Stimulated activated CD8-positive, alpha-beta memory T cell treated with anti-CD3 and anti-CD28 coated beads, Interleukin-4, amount 100 ng/mL, for 4 hours (primary cell): ENCODE results near the gene OR2H2.

Experiments used
- DNase-seq, 2 donors: peaks; one replicate each; pipeline ENCODE4 v3.0.0-alpha.2; 2020; ENCODE audit warnings: low read depth in 2 of 2, low spot score in 1 of 2

The OR2H2 gene

DNA sequence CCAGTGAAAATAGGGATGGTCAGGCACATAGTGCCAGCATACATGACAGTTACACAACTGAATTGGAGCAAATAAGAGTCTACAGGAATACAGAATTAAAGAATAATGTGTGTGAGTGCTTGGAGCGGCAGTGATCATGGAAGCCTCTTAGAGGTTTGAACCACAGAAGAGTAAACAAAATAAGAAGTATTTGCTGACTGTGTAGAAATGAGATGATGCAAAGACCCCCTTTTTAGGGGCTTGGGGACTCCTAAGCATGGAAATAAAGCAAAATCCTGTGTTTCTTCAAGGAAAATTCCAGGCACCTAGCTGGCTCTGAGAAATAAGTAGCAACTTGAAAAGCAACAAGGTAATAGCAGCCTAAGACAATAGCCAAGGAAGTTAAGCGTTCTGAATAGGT, 6.8 kb downstream of the OR2H2 start:
- DNase-seq, result no peak

GRCh38 chr6:29593199-29593855, 8.4 kb downstream of the OR2H2 start:
- DNase-seq, result no peak

GRCh38 chr6:29596381-29596900, 11.5 kb downstream of the OR2H2 start:
- no peak for DNase-seq

- no peak for DNase-seq
Measured at GRCh38 chr6:29597184-29597583, 12.3 kb downstream of the OR2H2 start.

GRCh38 chr6:29598172-29598747, 13.3 kb downstream of the OR2H2 start:
- DNase-seq, result no peak

- DNase-seq, result no peak
Measured at GRCh38 chr6:29602564-29603361, 17.8 kb downstream of the OR2H2 start.

DNA sequence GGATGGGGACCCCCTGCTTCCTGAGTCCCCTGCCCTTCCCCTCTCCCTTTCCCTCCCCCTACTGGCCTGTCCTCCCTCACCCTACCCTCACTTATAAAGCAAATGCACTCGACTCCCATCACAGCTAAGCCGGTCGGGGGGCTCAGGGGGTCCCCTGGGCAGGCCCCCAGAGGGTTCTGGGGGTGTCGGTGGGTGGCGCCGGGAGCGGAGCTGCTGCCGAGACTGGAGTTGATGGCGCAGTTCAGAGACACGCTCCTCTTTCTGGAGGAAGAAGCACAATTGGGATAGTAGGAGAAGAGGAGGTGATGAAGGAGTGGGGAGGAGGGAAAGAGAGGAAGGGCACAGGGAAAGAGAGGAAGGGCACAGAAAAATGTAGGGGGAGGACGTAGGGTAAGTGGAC, 18.5 kb downstream of the OR2H2 start:
- DNase-seq, result no peak

GRCh38 chr6:29603930-29604329, 19.0 kb downstream of the OR2H2 start:
- DNase-seq, result no peak

GRCh38 chr6:29608131-29608530, 23.2 kb downstream of the OR2H2 start:
- no peak for DNase-seq

GRCh38 chr6:29610540-29610939, 25.6 kb downstream of the OR2H2 start:
- no peak for DNase-seq

DNA sequence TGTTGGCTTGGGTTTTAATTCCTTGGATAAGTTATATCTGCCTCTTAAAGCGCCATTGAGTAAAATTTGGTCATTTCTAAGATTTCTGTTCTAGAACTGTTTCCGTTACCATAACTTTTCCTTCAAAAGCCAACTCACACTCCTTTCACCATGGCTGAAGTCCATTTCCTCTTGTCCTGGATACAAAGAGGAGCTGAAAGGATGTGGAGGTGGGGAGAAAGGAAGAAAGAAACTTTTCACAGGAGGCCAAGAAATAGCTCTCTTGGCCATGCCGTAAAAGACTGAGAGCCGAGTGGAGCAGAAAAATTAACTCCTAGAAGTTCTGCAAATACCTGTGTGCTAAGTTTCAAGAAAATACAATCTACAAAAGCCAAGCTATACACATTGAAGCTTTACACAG, 26.5 kb downstream of the OR2H2 start:
- DNase-seq, result no peak

GRCh38 chr6:29617782-29618554, 33.0 kb downstream of the OR2H2 start:
- no peak for DNase-seq

DNA sequence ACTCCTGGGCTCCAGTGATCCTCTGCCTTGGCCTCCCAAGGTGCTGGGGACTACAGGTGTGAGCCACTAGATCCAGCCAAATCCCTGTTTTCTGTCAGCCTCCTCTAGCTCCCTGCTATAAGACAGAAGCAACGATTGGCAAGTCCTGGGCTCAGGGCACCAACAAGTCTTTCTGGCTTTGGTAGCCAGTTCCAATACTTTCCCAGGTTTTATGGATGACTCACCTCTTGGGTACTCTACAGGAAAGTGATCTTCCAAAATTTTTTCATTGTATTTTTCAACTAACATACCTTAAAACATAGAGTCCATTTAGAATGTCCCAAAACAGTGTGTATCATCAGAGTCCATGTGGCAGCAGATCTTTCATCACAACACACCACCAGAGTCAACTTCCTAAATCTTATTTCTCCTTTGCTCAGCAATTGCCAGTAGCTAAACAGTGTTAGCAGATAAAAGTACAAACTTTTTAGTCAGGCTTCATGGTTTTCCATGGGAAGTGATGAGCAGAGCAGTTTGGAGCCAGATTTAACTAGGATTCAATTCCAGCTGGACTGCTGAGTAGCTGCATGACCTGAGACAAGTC, 34.7 kb downstream of the OR2H2 start:
- no peak for DNase-seq

GRCh38 chr6:29620630-29621029, 35.7 kb downstream of the OR2H2 start:
- DNase-seq, result no peak

DNA sequence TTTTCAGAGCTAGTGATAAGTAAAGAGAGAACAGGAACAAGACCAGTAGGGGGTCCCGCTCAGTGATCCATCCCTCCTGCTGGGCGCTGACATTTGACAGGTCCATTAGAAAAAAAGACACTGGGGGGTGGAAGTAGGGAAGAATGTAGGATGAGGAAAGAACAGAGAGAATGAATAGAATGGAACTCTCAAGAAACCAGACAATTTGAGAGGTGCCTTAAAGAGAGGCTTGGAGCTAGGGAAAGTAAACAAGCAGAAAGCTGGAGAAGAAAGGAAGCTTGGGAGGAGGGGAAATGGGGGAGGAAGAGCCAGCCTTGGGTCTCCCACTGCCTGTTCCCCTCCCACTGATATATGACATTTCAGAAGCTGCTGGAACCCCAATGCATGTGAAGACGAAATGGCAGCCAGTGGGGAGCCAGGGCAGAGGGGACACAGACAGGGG, 39.6 kb downstream of the OR2H2 start:
- DNase-seq, result no peak

DNA sequence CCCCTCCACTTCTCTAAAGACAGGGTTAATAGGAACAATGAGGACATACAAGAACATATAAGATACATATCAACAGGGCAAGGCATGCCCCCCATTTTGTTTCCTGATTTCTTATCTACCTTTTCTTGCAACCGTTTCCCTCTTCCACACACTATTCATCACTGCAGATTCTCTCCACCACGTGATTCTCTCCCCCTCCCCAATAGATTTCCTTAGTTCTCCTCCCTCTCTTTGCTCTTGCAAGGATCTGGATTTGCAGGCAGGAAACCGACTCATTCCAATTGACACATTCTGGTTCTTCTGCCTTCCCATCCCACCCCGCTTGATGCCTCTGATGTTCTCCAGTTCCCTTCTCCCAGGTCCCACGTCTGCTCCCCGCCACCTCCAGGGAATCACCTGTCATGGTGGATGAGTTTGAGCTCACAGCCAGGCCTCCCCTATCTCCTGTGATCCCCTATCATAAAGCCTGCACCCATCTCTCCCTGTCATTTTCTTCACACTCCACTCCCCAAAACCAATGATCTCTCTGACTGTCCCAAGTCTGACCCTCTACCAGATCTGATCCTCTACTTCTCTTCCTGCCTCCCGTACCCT, 40.5 kb downstream of the OR2H2 start:
- no peak for DNase-seq

GRCh38 chr6:29626948-29627754, 42.2 kb downstream of the OR2H2 start:
- DNase-seq, result no peak

DNA sequence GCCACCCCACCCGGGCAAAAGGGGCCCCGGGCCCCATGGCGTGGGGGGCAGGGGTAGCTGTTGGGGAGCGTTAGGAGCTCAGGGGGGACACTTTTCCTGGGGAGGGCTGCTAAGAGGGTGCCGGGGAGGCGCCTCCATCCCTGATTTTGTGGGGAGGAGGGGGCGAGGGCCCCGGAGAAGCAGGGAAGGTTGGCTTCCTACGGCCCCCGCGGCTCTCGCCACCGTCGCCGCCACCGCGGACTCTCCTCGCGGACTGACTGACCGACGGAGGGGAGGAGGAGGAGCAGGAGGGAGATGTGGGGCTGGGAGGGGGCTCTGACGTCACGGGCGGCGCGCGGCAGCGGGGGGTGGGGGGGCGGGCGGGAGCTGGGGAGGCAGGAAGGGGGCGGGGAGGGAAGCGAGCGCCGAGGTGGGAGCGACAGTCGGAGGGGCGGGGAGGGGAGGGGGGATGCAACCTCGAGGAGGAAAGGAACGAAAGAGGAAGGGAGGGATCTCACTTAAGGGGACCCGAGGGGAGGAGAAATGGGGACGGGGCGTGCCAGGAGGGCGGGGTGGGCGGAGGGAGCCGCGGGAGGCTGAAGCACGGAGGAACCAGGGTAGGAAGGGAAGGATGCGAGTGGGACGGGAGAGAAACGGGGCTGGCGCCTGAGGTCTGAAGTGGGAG, 43.0 kb downstream of the OR2H2 start:
- peak; percentile 22 to 42 for DNase-seq
